H1 (cell line): ENCODE data around the gene HIVEP3. TPM values are rescaled to one million over a fixed set of nuclear protein-coding genes. Genes with fewer than 3 reads are reported as not detected.

Experiments
- BCL11A ChIP-seq, 2 experiments: IDR thresholded peaks; one replicate each; pipeline ENCODE4 v1.6.1; 2011; ENCODE audit warnings: low read depth in 2 of 2, low read length in 2 of 2, mild to moderate bottlenecking in 2 of 2
- KDM5A ChIP-seq: fragments of 200-600 bp; IDR thresholded peaks from 2 replicates; pipeline ENCODE4 v1.7.1; 2012; ENCODE audit warnings: mild to moderate bottlenecking, low read length, inconsistent platforms, mixed read lengths
- SIN3A ChIP-seq, 2 experiments: IDR thresholded peaks in 1 of 2; conservative IDR thresholded peaks in 1 of 2; 2 replicates each; pipeline ENCODE4 v1.6.1; 2011 to 2012; ENCODE audit warnings: low read length in 2 of 2, improper control_type of control experiment in 1 of 2, low read depth in 1 of 2, mild to moderate bottlenecking in 1 of 2
- polyA plus RNA-seq, 7 experiments: library from polyadenylated mRNA; depleted of rRNA in 3 of 7; stranded (reverse) in 5 of 7; unstranded in 2 of 7; fragments of >200 nt in 5 of 7; fragments of 200-250 nt in 2 of 7; gene quantifications; 1 replicate in 5 of 7; 2 replicates in 1 of 7; 4 replicates in 1 of 7; pipeline versions ENCODE4 v1.2.1 to v1.2.3, GENCODE V29; 2011 to 2013; ENCODE audit warnings: missing spikeins in 2 of 7, mixed read lengths in 2 of 7
- total RNA-seq: library from RNA; stranded (reverse); fragmentation: NEBNext Ultra II Directional; extraction: Animal tissue kit (Norgen Biotek cat#: 25700); gene quantifications from 2 replicates; pipeline ENCODE4 v1.2.1, GENCODE V29; 2021

Gene HIVEP3
- total and polyA plus RNA-seq, 2 of the 8 experiments (the other 6 are each of a cell fraction or from before 2014, with no cell fraction given) = 0.24 to 0.69 TPM

- no peak for TF ChIP-seq SIN3A (conservative IDR thresholded peaks at IDR 0.05 in 1 of 2, IDR thresholded peaks at IDR 0.05 in 1 of 2; ENCODE audit: low read depth in 1 of 2, low read length in 2 of 2)
- no peak for TF ChIP-seq KDM5A
- no peak for TF ChIP-seq BCL11A (IDR thresholded peaks at IDR 0.05; ENCODE audit: low read depth in 2 of 2, low read length in 2 of 2)
These were observed 425.6 kb downstream of the HIVEP3 start (continued) for GRCh38 chr1:41493117-41493536.
